Liver (tissue), 3 donors: ENCODE data around the gene MAP3K8.

Experiments used
- CTCF ChIP-seq: fragments of 150-350 bp; IDR thresholded peaks from 2 replicates; pipeline ENCODE4 v1.5.1; 2017; ENCODE audit warnings: improper control_type of control experiment, low read depth, low read length; ENCODE audit not compliant: missing input control
- EGR1 ChIP-seq, 2 donors: IDR thresholded peaks; 2 replicates each; pipeline ENCODE4 v1.6.1; 2016 to 2018; ENCODE audit warnings: antibody characterized with exemption in 2 of 2, low read depth in 2 of 2
- MAX ChIP-seq: IDR thresholded peaks from 2 replicates; pipeline ENCODE4 v1.6.1; 2016; ENCODE audit warnings: antibody characterized with exemption
- RXRA ChIP-seq, 2 donors: IDR thresholded peaks; 2 replicates each; pipeline ENCODE4 v1.6.1; 2017 to 2018; ENCODE audit warnings: antibody characterized with exemption in 2 of 2, mild to moderate bottlenecking in 1 of 2
- SP1 ChIP-seq: IDR thresholded peaks from 2 replicates; pipeline ENCODE4 v1.6.1; 2018; ENCODE audit warnings: antibody characterized with exemption, mild to moderate bottlenecking
- donor health status: healthy.
- donor health status: healthy.

- TF ChIP-seq CTCF (no peak), MAX (no peak), RXRA (IDR thresholded peaks at IDR 0.05) (no peak), EGR1 (IDR thresholded peaks at IDR 0.05; ENCODE audit: low read depth in 2 of 2) (no peak), SP1 (no peak)
Observed at GRCh38 chr10:30403494-30403893, 30.5 kb upstream of the MAP3K8 start.
